Fibroblast of the aortic adventitia (primary cell): ENCODE data around the gene RGS6. TPM values are rescaled to one million over a fixed set of nuclear protein-coding genes. Genes with fewer than 3 reads are reported as not detected.

Source experiments
- DNase-seq: peaks from one replicate; pipeline ENCODE4 v3.0.0-alpha.2; 2010; ENCODE audit warnings: low read depth
- H3K4me3 ChIP-seq: 2 replicates; pipeline ENCODE4 v1.5.1; 2011; ENCODE audit warnings: low read depth, mild to moderate bottlenecking, control low read depth, low read length, moderate library complexity
- total RNA-seq: library from RNA; depleted of rRNA; stranded (reverse); fragments of >200 nt; gene quantifications from 2 replicates; pipeline ENCODE4 v1.2.3, GENCODE V29; 2012; ENCODE audit warnings: low replicate concordance
- TF ChIP-seq, protein P1 (sequence below): IDR thresholded peaks from 2 replicates; pipeline ENCODE4 v1.5.1; 2011; ENCODE audit warnings: mild to moderate bottlenecking, low read length, control low read depth, inconsistent platforms; ENCODE audit not compliant: insufficient read depth

Gene RGS6
- total RNA-seq, 1 donor: not detected

DNA sequence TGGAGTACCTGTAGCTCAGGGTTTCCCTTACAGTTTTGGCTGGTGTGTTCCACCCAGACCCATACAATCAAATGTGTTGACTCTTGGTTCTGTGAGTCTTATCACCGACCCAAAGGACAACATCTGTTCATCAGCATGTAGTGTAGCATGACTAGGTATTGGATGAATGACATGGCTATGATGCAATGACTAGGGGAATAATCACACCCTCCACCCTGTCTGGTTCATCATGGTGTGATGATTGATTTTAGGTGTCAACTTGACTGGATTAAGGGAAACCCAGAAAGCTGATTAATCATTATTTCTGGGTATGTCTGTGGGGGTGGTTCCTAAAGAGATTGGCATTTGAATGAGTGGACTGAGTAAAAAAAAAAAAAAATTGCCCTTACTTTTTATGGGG is 650.4 kb downstream of the RGS6 start:
- no peak overlapping the region for H3K4me3 ChIP-seq
- TF ChIP-seq, protein P1, sequence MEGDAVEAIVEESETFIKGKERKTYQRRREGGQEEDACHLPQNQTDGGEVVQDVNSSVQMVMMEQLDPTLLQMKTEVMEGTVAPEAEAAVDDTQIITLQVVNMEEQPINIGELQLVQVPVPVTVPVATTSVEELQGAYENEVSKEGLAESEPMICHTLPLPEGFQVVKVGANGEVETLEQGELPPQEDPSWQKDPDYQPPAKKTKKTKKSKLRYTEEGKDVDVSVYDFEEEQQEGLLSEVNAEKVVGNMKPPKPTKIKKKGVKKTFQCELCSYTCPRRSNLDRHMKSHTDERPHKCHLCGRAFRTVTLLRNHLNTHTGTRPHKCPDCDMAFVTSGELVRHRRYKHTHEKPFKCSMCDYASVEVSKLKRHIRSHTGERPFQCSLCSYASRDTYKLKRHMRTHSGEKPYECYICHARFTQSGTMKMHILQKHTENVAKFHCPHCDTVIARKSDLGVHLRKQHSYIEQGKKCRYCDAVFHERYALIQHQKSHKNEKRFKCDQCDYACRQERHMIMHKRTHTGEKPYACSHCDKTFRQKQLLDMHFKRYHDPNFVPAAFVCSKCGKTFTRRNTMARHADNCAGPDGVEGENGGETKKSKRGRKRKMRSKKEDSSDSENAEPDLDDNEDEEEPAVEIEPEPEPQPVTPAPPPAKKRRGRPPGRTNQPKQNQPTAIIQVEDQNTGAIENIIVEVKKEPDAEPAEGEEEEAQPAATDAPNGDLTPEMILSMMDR: no peak
- DNase-seq: no peak

DNA sequence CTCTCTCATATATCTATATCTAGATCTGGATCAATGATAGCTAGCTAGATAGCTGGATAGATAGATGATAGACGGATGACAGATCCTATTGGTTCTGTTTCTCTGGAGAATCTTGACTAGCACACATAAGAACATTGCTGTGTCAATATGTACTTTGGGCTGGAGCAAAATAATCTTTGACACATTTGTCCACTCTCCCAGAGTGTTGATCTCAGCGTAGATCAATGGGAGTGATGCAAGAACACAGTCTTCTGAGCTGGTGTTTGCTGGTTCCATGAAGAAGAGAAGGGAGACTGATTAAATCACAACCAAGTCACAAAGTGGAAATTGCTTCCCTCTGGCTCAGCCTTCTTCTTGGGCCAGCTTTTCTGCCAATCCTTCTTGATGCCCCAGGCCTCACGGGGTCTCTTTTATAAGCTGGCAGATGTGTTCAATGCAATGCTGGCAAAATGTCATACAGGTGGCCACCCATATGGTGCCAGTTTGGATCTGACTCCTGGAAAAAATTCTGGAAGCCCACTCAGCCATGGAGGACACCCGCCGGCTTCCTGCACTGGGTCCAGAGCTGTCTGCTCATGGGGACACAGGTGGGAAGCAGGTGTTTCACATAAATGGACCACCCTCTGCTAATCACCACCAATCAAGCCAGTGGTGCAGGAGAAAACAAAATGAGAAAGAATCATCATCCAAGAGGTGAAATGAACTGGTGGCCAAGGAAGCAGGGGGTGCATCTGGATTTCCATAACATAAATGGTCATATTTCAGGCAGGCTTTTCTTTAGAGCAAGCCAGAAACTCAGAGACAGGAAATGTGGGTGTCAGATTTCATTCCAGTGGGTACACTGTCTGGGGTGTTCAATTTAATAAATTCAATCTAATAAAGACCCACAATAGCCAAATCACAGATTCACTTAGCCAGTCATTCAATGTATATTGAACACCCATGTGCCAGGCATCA is 651.4 kb downstream of the RGS6 start:
- DNase-seq: no peak
- no peak overlapping the region for H3K4me3 ChIP-seq
- TF ChIP-seq, protein P1: no peak

GRCh38 chr14:72588521-72588920 is 656.3 kb downstream of the RGS6 start:
- DNase-seq: no peak
- H3K4me3 ChIP-seq: no peak overlapping the region
- TF ChIP-seq, protein P1: no peak

GRCh38 chr14:72589652-72590051 is 657.4 kb downstream of the RGS6 start:
- DNase-seq: no peak
- TF ChIP-seq, protein P1: no peak
- no peak overlapping the region for H3K4me3 ChIP-seq

DNA sequence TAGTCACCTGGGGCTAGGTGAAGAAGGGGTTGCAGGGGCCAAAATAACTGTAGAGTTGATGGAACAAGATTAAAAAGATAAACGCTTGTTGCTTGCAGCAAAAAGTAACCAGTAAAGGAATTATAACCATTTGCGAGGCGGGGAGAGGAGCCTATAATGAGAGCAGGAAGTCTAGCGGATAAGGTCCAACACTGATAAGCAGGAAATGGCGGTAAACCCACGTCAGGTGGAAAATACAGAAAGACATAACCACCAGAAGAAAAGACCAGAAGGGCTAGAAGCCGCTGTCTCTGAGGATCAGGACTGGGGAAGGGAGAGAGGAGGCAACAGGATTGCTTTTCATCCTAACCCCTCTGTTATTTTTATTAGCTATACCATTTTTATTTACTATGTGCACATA is 658.3 kb downstream of the RGS6 start:
- TF ChIP-seq, protein P1: no peak

GRCh38 chr14:72591391-72591790 is 659.2 kb downstream of the RGS6 start:
- TF ChIP-seq, protein P1: no peak
- DNase-seq: no peak

More for the DNA sequence above, 658.3 kb downstream of the RGS6 start:
- H3K4me3 ChIP-seq: no peak overlapping the region
- no peak for DNase-seq

More at GRCh38 chr14:72591391-72591790, 659.2 kb downstream of the RGS6 start:
- no peak overlapping the region for H3K4me3 ChIP-seq
